H1 (cell line): ENCODE data around the gene RAPGEF1. TPM values are rescaled to one million over a fixed set of nuclear protein-coding genes. Genes with fewer than 3 reads are reported as not detected.

Source experiments
- CTCF ChIA-PET: fragments of 300-600 bp; sonication (Branson Sonifier 250); formaldehyde crosslinking; loops from one replicate; lab custom pipeline; 2021; ENCODE audit not compliant: partially characterized antibody; lab: Charles Lee
- POLR2A ChIA-PET: fragments of 300-600 bp; sonication (Branson Sonifier 250); formaldehyde crosslinking; loops from one replicate; lab custom pipeline; 2021; ENCODE audit warnings: inconsistent platforms; ENCODE audit not compliant: partially characterized antibody; lab: Charles Lee
- DNase-seq, 2 experiments: peaks; one replicate each; pipeline versions ENCODE4 v3.0.0 to v3.0.0-alpha.2; 2010 to 2022; ENCODE audit warnings: low spot score in 2 of 2, low read depth in 1 of 2, mixed read lengths in 1 of 2
- FAIRE-seq: peaks from 2 replicates; lab custom pipeline; 2011; peaks lifted over from hg19 to GRCh38; lab: Jason Lieb, UNC
- H2AFZ ChIP-seq: 2 replicates; pipeline ENCODE4 v1.8.1; 2012; ENCODE audit warnings: low read length, inconsistent platforms
- H2AK5ac ChIP-seq: 2 replicates; pipeline ENCODE4 v1.6.1; 2013; ENCODE audit warnings: low read depth, low read length
- H2BK120ac ChIP-seq: replicated peaks from 2 replicates; pipeline ENCODE3; 2013; ENCODE audit warnings: low read depth, low read length, inconsistent platforms
- H2BK12ac ChIP-seq: 2 replicates; pipeline ENCODE4 v1.6.1; 2013; ENCODE audit warnings: low read depth, low read length
- H2BK15ac ChIP-seq: 2 replicates; pipeline ENCODE4 v1.6.1; 2013; ENCODE audit warnings: low read length
- H2BK20ac ChIP-seq: 2 replicates; pipeline ENCODE4 v1.6.1; 2013; ENCODE audit warnings: low read length
- H2BK5ac ChIP-seq: 2 replicates; pipeline ENCODE4 v1.6.1; 2013; ENCODE audit warnings: low read depth, low read length
- H3K14ac ChIP-seq: 2 replicates; pipeline ENCODE4 v1.6.1; 2013; ENCODE audit warnings: inconsistent platforms; ENCODE audit not compliant: insufficient read length
- H3K18ac ChIP-seq: 2 replicates; pipeline ENCODE4 v1.6.1; 2013; ENCODE audit warnings: low read length; ENCODE audit errors: extremely low read depth
- H3K23ac ChIP-seq: 2 replicates; pipeline ENCODE4 v1.6.1; 2013; ENCODE audit warnings: inconsistent platforms; ENCODE audit not compliant: insufficient read length
- H3K23me2 ChIP-seq: 2 replicates; pipeline ENCODE4 v1.6.1; 2013; ENCODE audit warnings: low read depth, low read length
- H3K27ac ChIP-seq: 2 replicates; pipeline ENCODE4 v1.6.1; 2011; ENCODE audit warnings: low read depth, low read length, inconsistent platforms
- H3K27me3 ChIP-seq, 4 experiments: replicated peaks in 1 of 4; 1 replicate in 1 of 4; 2 replicates in 3 of 4; pipeline versions ENCODE4 v1.6.1 to v1.8.1; 2011 to 2013; ENCODE audit warnings: low read length in 3 of 4, mild to moderate bottlenecking in 3 of 4, inconsistent platforms in 2 of 4, mixed read lengths in 2 of 4, moderate library complexity in 1 of 4; ENCODE audit not compliant: control insufficient read depth in 3 of 4, insufficient read depth in 3 of 4; ENCODE audit errors: extremely low read depth in 1 of 4
- H3K36me3 ChIP-seq, 4 experiments: 2 replicates each; pipeline versions ENCODE4 v1.6.1 to v1.8.1; 2011 to 2013; ENCODE audit warnings: mild to moderate bottlenecking in 4 of 4, low read length in 3 of 4, moderate library complexity in 2 of 4, control low read depth in 1 of 4, inconsistent platforms in 1 of 4; ENCODE audit not compliant: insufficient read depth in 4 of 4, control insufficient read depth in 2 of 4
- H3K4ac ChIP-seq: replicated peaks from 2 replicates; pipeline ENCODE3; 2013; ENCODE audit warnings: low read length, low read depth, mixed read lengths, inconsistent platforms; ENCODE audit not compliant: insufficient read length
- H3K4me1 ChIP-seq, 4 experiments: replicated peaks in 1 of 4; 1 replicate in 1 of 4; 2 replicates in 3 of 4; pipeline versions ENCODE4 v1.6.1 to v1.8.1; 2011 to 2013; ENCODE audit warnings: low read length in 3 of 4, inconsistent platforms in 2 of 4, mixed read lengths in 1 of 4; ENCODE audit not compliant: insufficient read depth in 4 of 4, control insufficient read depth in 3 of 4
- H3K4me2 ChIP-seq, 2 experiments: 2 replicates each; pipeline versions ENCODE4 v1.6.1 to v1.8.1; 2011 to 2013; ENCODE audit warnings: low read depth in 2 of 2, low read length in 2 of 2, control low read depth in 1 of 2, inconsistent platforms in 1 of 2, mild to moderate bottlenecking in 1 of 2; ENCODE audit not compliant: insufficient read depth in 1 of 2
- H3K4me3 ChIP-seq, 4 experiments: fragments of 200-600, 300-600 bp in 1 of 4; sonication (generic), shearing (Covaris generic), sonication (Bioruptor Twin) in 1 of 4; 2 replicates each; pipeline versions ENCODE4 v1.5.1 to v1.8.1; 2011 to 2016; ENCODE audit warnings: low read length in 4 of 4, low read depth in 3 of 4, control low read depth in 2 of 4, inconsistent platforms in 2 of 4, mild to moderate bottlenecking in 2 of 4, mixed read lengths in 1 of 4, moderate library complexity in 1 of 4; ENCODE audit not compliant: insufficient read depth in 2 of 4; ENCODE audit errors: extremely low read depth in 1 of 4
- H3K56ac ChIP-seq: replicated peaks from 2 replicates; pipeline ENCODE3; 2013; ENCODE audit warnings: low read depth, mild to moderate bottlenecking, mixed read lengths, low read length, inconsistent platforms; ENCODE audit not compliant: insufficient read length
- H3K79me1 ChIP-seq: 2 replicates; pipeline ENCODE4 v1.6.1; 2013; ENCODE audit warnings: low read depth, low read length, control low read depth
- H3K79me2 ChIP-seq, 2 experiments: 2 replicates each; pipeline versions ENCODE4 v1.6.1 to v1.8.1; 2012 to 2013; ENCODE audit warnings: low read length in 2 of 2, mild to moderate bottlenecking in 2 of 2, inconsistent platforms in 1 of 2; ENCODE audit not compliant: insufficient read depth in 2 of 2, control insufficient read depth in 1 of 2
- H3K9ac ChIP-seq, 4 experiments: replicated peaks in 1 of 4; 1 replicate in 1 of 4; 2 replicates in 3 of 4; pipeline versions ENCODE4 v1.6.1 to v1.8.1; 2011 to 2013; ENCODE audit warnings: low read depth in 3 of 4, low read length in 3 of 4, control low read depth in 2 of 4, mild to moderate bottlenecking in 2 of 4, moderate library complexity in 2 of 4, inconsistent platforms in 1 of 4; ENCODE audit errors: extremely low read depth in 1 of 4
- H3K9me3 ChIP-seq, 2 experiments: 2 replicates each; pipeline versions ENCODE4 v1.6.1 to v1.8.1; 2012 to 2013; ENCODE audit warnings: mild to moderate bottlenecking in 2 of 2, moderate library complexity in 2 of 2, control low read depth in 1 of 2, inconsistent platforms in 1 of 2, low read depth in 1 of 2, low read length in 1 of 2, mixed read lengths in 1 of 2; ENCODE audit not compliant: insufficient read depth in 2 of 2
- H4K20me1 ChIP-seq, 2 experiments: replicated peaks in 1 of 2; 2 replicates each; pipeline versions ENCODE3 to v1.8.1; 2011 to 2013; ENCODE audit warnings: inconsistent platforms in 2 of 2, low read length in 2 of 2, mild to moderate bottlenecking in 1 of 2; ENCODE audit not compliant: insufficient read depth in 2 of 2, control insufficient read depth in 1 of 2
- H4K5ac ChIP-seq: 2 replicates; pipeline ENCODE4 v1.6.1; 2013; ENCODE audit warnings: low read length, low read depth, mixed read lengths, inconsistent platforms; ENCODE audit not compliant: insufficient read length
- H4K8ac ChIP-seq: 2 replicates; pipeline ENCODE4 v1.8.0; 2013; ENCODE audit warnings: mild to moderate bottlenecking, moderate library complexity, low read length, inconsistent platforms; ENCODE audit not compliant: insufficient read depth; ENCODE audit errors: extremely low read depth
- H4K91ac ChIP-seq: replicated peaks from 2 replicates; pipeline ENCODE3; 2013; ENCODE audit warnings: low read length, mixed read lengths, inconsistent platforms; ENCODE audit not compliant: insufficient read length
- ATF2 ChIP-seq: IDR thresholded peaks from 2 replicates; pipeline ENCODE4 v1.6.1; 2012; ENCODE audit warnings: low read length, inconsistent platforms
- SIN3A ChIP-seq, 2 experiments: IDR thresholded peaks in 1 of 2; conservative IDR thresholded peaks in 1 of 2; 2 replicates each; pipeline ENCODE4 v1.6.1; 2011 to 2012; ENCODE audit warnings: low read length in 2 of 2, improper control_type of control experiment in 1 of 2, low read depth in 1 of 2, mild to moderate bottlenecking in 1 of 2
- SP2 ChIP-seq: IDR thresholded peaks from 2 replicates; pipeline ENCODE4 v1.6.1; 2012; ENCODE audit warnings: mild to moderate bottlenecking, low read length, inconsistent platforms
- SP4 ChIP-seq: IDR thresholded peaks from 2 replicates; pipeline ENCODE4 v1.6.1; 2012; ENCODE audit warnings: low read length, inconsistent platforms
- WGBS, 2 experiments: shearing (Covaris generic) in 1 of 2; methylation state at CpG; one replicate each; pipeline versions ENCODE4 v1.1.6 to v1.1.7; 2013 to 2015; ENCODE audit warnings: low lambda C conversion rate in 2 of 2, mixed read lengths in 2 of 2, inconsistent platforms in 1 of 2, low coverage in 1 of 2, missing lambda C conversion rate in 1 of 2; ENCODE audit not compliant: insufficient replicate concordance in 2 of 2, insufficient coverage in 1 of 2, insufficient read length in 1 of 2; ENCODE audit errors: extremely low coverage in 1 of 2, missing lambda C conversion rate in 1 of 2; 5-methylcytosine and 5-hydroxymethylcytosine counted together
- polyA plus RNA-seq, 7 experiments: library from polyadenylated mRNA; depleted of rRNA in 3 of 7; stranded (reverse) in 5 of 7; unstranded in 2 of 7; fragments of >200 nt in 5 of 7; fragments of 200-250 nt in 2 of 7; gene quantifications; 1 replicate in 5 of 7; 2 replicates in 1 of 7; 4 replicates in 1 of 7; pipeline versions ENCODE4 v1.2.1 to v1.2.3, GENCODE V29; 2011 to 2013; ENCODE audit warnings: missing spikeins in 2 of 7, mixed read lengths in 2 of 7
- total RNA-seq: library from RNA; stranded (reverse); fragmentation: NEBNext Ultra II Directional; extraction: Animal tissue kit (Norgen Biotek cat#: 25700); gene quantifications from 2 replicates; pipeline ENCODE4 v1.2.1, GENCODE V29; 2021

RAPGEF1 gene
- total and polyA plus RNA-seq, 2 of the 8 experiments (the other 6 are each of a cell fraction or from before 2014, with no cell fraction given) = 29.7 to 78.9 TPM

DNA sequence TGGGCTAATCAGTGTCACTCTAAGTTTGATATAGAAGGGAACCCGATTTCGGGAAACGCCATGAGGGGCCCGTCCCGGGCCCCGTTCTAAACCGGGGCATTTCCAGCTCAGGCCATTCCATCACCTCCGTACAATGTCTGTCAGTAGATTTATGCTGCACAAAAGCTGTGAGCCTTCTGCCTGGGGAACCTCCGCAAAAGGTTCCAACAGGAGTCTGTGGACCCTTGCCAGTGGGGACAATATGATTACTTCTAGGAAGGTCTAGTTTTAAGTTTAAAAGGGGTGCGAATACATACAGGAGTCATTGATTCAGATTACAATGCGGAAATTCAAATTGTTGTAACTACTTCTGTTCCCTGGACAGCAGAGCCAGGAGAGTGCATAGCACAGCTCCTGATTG is 57.6 kb downstream of the RAPGEF1 start:
- FAIRE-seq (no peak), DNase-seq (no peak)
- Histone ChIP-seq H3K23me2 (no peaks in the 10 kb centered on the region), H3K27me3 (no peaks in the 10 kb centered on the region), H2BK20ac (no peak overlapping the region), H2BK15ac (no peak overlapping the region), H3K4me1 (peaks cover 3 to 21% (median 18%) of the 10 kb centered on the region in 4 experiments), H3K18ac (peak overlapping the region; percentile 27; the same call in 1 of the 2 replicates), H3K14ac (no peak overlapping the region), H4K20me1 (no peaks in the 10 kb centered on the region), H2BK12ac (no peak overlapping the region), H3K23ac (no peak overlapping the region), H3K79me1 (no peaks in the 10 kb centered on the region; the same call in 1 of the 2 replicates), H3K4ac (no peak overlapping the region), H3K27ac (no peak overlapping the region), H2BK120ac (no peak overlapping the region), H2BK5ac (peak overlapping the region; percentile 68; the same call in 1 of the 2 replicates), H4K8ac (no peak overlapping the region; the same call in 1 of the 2 replicates), H3K56ac (no peak overlapping the region), H3K9ac (no peak overlapping the region), H2AFZ (no peak overlapping the region), H4K91ac (no peak overlapping the region), H3K9me3 (peaks cover 6 to 7% of the 10 kb centered on the region in 2 experiments; a peak in 3 of 4 replicates), H3K36me3 (peaks cover 0 to 3% (median 0%) of the 10 kb centered on the region in 4 experiments; a peak in 1 of 8 replicates), H3K4me3 (no peak overlapping the region), H3K4me2 (no peak overlapping the region; a peak in 1 of 4 replicates), H2AK5ac (no peak overlapping the region), H3K79me2 (peaks cover 0 to 42% of the 10 kb centered on the region in 2 experiments; a peak in 2 of 4 replicates), H4K5ac (no peak overlapping the region)
- TF ChIP-seq SP2 (no peak), SIN3A (conservative IDR thresholded peaks at IDR 0.05 in 1 of 2, IDR thresholded peaks at IDR 0.05 in 1 of 2; ENCODE audit: low read depth in 1 of 2, low read length in 2 of 2) (no peak), ATF2 (no peak), SP4 (no peak)
- CTCF ChIA-PET = interaction anchor here (1.3 to 2.1 kb wide), 2 partner anchors 15 to 40 kb away, joined by 4 to 11 read pairs; no protein-coding TSS in a partner anchor
- POLR2A ChIA-PET = interaction anchor here (0.9 to 1.9 kb wide), 5 partner anchors 10 to 46 kb away, joined by 3 to 5 read pairs (median 3); no protein-coding TSS in a partner anchor
- WGBS, 2 experiments = 87% methylated on average over 11 of the region's 11 CpGs; no CpG with 5 or more reads in 1 of the 2 experiments
